HepG2 (cell line): Measurements from ENCODE around the gene SAXO2. TPM values are rescaled to one million over a fixed set of nuclear protein-coding genes. Genes with fewer than 3 reads are reported as not detected.

Experiments used
- ETV5 ChIP-seq: IDR thresholded peaks from 2 replicates; pipeline ENCODE4 v1.6.1; 2018; ENCODE audit warnings: missing biosample characterization, missing genetic modification reagents, inconsistent platforms, borderline replicate concordance
- JUNB ChIP-seq: sonication (generic); formaldehyde crosslinking; IDR thresholded peaks from 2 replicates; pipeline ENCODE4 v1.8.0; 2022; ENCODE audit warnings: missing genetic modification reagents, mild to moderate bottlenecking, borderline replicate concordance
- KAT7 ChIP-seq: IDR thresholded peaks from 2 replicates; pipeline ENCODE4 v1.6.1; 2018; ENCODE audit warnings: borderline replicate concordance, missing compliant biosample characterization
- KLF16 ChIP-seq, 2 experiments: sonication (generic) in 1 of 2; formaldehyde crosslinking in 1 of 2; IDR thresholded peaks; 2 replicates each; pipeline versions ENCODE4 v1.6.1 to v1.8.0; 2016 to 2023; ENCODE audit warnings: missing genetic modification reagents in 2 of 2, missing compliant biosample characterization in 1 of 2
- NAIF1 ChIP-seq: sonication (generic); formaldehyde crosslinking; IDR thresholded peaks from 2 replicates; pipeline ENCODE4 v1.5.0; 2020; ENCODE audit warnings: mild to moderate bottlenecking, missing genetic modification reagents, borderline replicate concordance
- SYNCRIP ChIP-seq: fragments of 200-400 bp; formaldehyde crosslinking; IDR thresholded peaks from 2 replicates; pipeline ENCODE4 v1.6.1; 2018; ENCODE audit warnings: mild to moderate bottlenecking, low read depth, low read length; ENCODE audit not compliant: insufficient read depth
- THAP11 ChIP-seq: IDR thresholded peaks from 2 replicates; pipeline ENCODE4 v1.6.1; 2016; ENCODE audit warnings: missing biosample characterization, missing genetic modification reagents
- ZFYVE20 ChIP-seq: sonication (generic); formaldehyde crosslinking; IDR thresholded peaks from 2 replicates; pipeline ENCODE4 v1.8.0; 2023; ENCODE audit warnings: low read depth, mild to moderate bottlenecking, moderate library complexity, missing genetic modification reagents, borderline replicate concordance
- ZNF292 ChIP-seq: sonication (generic); formaldehyde crosslinking; IDR thresholded peaks from 2 replicates; pipeline ENCODE4 v1.8.1; 2022; ENCODE audit warnings: mild to moderate bottlenecking, low read depth, missing genetic modification reagents, borderline replicate concordance
- polyA plus RNA-seq, 8 experiments: library from polyadenylated mRNA; depleted of rRNA in 3 of 8; stranded (reverse) in 7 of 8; unstranded in 1 of 8; fragments of >200 nt; fragmentation: Illumina TruSeq in 4 of 8; extraction: Trizol in 4 of 8; gene quantifications; 2 replicates each; pipeline versions ENCODE4 v1.2.1 to v1.2.3, GENCODE V29; 2011 to 2016; ENCODE audit warnings: low read depth in 4 of 8, missing spikeins in 1 of 8, mixed read lengths in 1 of 8; ENCODE audit not compliant: insufficient read depth in 1 of 8
- total RNA-seq, 5 experiments: library from RNA; depleted of rRNA; stranded (reverse); fragments of >200 nt; fragmentation: Illumina TruSeq; extraction: Trizol; gene quantifications; 2 replicates each; pipeline ENCODE4 v1.2.3, GENCODE V29; 2016; ENCODE audit warnings: low read depth in 1 of 5
- TF ChIP-seq, protein P1 (sequence below): sonication (generic); formaldehyde crosslinking; IDR thresholded peaks from 2 replicates; pipeline ENCODE4 v1.5.1; 2020; ENCODE audit warnings: mild to moderate bottlenecking, missing genetic modification reagents, moderate library complexity
- TF ChIP-seq, protein P2 (sequence below): sonication (generic); formaldehyde crosslinking; IDR thresholded peaks from 2 replicates; pipeline ENCODE4 v1.4.0; 2020; ENCODE audit warnings: mild to moderate bottlenecking, missing genetic modification reagents
- TF ChIP-seq, protein P3 (sequence below): sonication (generic); formaldehyde crosslinking; IDR thresholded peaks from 2 replicates; pipeline ENCODE4 v1.4.0; 2020; ENCODE audit warnings: missing genetic modification reagents, borderline replicate concordance

Gene SAXO2
- total and polyA plus RNA-seq, 2 of the 13 experiments (the other 11 are each of a cell fraction or from before 2014, with no cell fraction given): 0.01 to 1.5 TPM

DNA sequence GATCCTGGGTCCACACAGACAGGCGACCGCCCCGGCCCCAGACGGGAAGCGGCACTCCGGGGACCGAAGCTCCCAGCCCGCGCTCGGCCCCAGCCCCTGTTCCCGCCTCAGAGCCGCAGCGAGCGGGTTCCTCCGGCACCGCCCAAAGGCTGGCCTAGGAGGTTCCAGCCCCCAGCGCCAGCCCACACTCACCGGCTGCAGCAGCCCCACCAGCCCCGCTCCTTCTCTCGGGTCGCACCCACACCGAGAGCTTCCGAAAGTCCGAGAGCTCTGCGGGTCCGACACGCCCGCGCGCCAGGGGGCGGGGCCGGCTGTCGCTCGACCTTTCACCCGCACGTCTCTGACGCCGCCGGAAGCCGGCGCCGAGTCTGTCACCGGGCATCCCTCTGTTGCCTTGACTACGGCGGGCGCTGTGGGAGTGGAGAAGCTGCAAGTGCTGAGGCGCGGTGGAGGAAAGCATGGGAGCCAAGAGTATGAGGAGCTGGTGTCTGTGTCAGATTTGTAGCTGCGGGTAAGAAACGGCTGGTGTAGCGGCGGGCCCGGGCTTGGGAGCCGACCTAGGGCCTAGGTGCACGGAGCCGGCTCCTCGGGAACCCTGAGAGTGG is at the start of gene SAXO2, which contains the start of gene EFL1 (continued):
- TF ChIP-seq, protein P1, sequence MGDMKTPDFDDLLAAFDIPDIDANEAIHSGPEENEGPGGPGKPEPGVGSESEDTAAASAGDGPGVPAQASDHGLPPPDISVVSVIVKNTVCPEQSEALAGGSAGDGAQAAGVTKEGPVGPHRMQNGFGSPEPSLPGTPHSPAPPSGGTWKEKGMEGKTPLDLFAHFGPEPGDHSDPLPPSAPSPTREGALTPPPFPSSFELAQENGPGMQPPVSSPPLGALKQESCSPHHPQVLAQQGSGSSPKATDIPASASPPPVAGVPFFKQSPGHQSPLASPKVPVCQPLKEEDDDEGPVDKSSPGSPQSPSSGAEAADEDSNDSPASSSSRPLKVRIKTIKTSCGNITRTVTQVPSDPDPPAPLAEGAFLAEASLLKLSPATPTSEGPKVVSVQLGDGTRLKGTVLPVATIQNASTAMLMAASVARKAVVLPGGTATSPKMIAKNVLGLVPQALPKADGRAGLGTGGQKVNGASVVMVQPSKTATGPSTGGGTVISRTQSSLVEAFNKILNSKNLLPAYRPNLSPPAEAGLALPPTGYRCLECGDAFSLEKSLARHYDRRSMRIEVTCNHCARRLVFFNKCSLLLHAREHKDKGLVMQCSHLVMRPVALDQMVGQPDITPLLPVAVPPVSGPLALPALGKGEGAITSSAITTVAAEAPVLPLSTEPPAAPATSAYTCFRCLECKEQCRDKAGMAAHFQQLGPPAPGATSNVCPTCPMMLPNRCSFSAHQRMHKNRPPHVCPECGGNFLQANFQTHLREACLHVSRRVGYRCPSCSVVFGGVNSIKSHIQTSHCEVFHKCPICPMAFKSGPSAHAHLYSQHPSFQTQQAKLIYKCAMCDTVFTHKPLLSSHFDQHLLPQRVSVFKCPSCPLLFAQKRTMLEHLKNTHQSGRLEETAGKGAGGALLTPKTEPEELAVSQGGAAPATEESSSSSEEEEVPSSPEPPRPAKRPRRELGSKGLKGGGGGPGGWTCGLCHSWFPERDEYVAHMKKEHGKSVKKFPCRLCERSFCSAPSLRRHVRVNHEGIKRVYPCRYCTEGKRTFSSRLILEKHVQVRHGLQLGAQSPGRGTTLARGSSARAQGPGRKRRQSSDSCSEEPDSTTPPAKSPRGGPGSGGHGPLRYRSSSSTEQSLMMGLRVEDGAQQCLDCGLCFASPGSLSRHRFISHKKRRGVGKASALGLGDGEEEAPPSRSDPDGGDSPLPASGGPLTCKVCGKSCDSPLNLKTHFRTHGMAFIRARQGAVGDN (CRISPR knock-in tag): peak; percentile 89
- TF ChIP-seq JUNB (CRISPR knock-in tag) (no peak), ZFYVE20 (CRISPR knock-in tag) (no peak), THAP11 (CRISPR knock-in tag) (peak; percentile 75), KLF16 (CRISPR knock-in tag; IDR thresholded peaks at IDR 0.05) (0 out of 4 replicates have a peak, but pooled peaks of 1 of the 2 experiments have one; percentile 54), NAIF1 (CRISPR knock-in tag) (0 out of 2 replicates have a peak, but pooled peaks have one; percentile 45), ZNF292 (CRISPR knock-in tag) (0 out of 2 replicates have a peak, but pooled peaks have one; percentile 13), KAT7 (no peak; the same call in 1 of the 2 replicates), SYNCRIP (no peak), ETV5 (CRISPR knock-in tag) (peak; percentile 55; the same call in 1 of the 2 replicates)
- TF ChIP-seq, protein P2, sequence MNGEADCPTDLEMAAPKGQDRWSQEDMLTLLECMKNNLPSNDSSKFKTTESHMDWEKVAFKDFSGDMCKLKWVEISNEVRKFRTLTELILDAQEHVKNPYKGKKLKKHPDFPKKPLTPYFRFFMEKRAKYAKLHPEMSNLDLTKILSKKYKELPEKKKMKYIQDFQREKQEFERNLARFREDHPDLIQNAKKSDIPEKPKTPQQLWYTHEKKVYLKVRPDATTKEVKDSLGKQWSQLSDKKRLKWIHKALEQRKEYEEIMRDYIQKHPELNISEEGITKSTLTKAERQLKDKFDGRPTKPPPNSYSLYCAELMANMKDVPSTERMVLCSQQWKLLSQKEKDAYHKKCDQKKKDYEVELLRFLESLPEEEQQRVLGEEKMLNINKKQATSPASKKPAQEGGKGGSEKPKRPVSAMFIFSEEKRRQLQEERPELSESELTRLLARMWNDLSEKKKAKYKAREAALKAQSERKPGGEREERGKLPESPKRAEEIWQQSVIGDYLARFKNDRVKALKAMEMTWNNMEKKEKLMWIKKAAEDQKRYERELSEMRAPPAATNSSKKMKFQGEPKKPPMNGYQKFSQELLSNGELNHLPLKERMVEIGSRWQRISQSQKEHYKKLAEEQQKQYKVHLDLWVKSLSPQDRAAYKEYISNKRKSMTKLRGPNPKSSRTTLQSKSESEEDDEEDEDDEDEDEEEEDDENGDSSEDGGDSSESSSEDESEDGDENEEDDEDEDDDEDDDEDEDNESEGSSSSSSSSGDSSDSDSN (CRISPR knock-in tag): peak; percentile 90
- TF ChIP-seq, protein P3, sequence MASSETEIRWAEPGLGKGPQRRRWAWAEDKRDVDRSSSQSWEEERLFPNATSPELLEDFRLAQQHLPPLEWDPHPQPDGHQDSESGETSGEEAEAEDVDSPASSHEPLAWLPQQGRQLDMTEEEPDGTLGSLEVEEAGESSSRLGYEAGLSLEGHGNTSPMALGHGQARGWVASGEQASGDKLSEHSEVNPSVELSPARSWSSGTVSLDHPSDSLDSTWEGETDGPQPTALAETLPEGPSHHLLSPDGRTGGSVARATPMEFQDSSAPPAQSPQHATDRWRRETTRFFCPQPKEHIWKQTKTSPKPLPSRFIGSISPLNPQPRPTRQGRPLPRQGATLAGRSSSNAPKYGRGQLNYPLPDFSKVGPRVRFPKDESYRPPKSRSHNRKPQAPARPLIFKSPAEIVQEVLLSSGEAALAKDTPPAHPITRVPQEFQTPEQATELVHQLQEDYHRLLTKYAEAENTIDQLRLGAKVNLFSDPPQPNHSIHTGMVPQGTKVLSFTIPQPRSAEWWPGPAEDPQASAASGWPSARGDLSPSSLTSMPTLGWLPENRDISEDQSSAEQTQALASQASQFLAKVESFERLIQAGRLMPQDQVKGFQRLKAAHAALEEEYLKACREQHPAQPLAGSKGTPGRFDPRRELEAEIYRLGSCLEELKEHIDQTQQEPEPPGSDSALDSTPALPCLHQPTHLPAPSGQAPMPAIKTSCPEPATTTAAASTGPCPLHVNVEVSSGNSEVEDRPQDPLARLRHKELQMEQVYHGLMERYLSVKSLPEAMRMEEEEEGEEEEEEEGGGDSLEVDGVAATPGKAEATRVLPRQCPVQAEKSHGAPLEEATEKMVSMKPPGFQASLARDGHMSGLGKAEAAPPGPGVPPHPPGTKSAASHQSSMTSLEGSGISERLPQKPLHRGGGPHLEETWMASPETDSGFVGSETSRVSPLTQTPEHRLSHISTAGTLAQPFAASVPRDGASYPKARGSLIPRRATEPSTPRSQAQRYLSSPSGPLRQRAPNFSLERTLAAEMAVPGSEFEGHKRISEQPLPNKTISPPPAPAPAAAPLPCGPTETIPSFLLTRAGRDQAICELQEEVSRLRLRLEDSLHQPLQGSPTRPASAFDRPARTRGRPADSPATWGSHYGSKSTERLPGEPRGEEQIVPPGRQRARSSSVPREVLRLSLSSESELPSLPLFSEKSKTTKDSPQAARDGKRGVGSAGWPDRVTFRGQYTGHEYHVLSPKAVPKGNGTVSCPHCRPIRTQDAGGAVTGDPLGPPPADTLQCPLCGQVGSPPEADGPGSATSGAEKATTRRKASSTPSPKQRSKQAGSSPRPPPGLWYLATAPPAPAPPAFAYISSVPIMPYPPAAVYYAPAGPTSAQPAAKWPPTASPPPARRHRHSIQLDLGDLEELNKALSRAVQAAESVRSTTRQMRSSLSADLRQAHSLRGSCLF: no peak
- TF ChIP-seq, all 625 proteins: peak for 133
